GM18507 (cell line): Measurements from ENCODE around the gene SHH.
A peak's percentile ranks its signal among the peaks of the same experiment; 100 is the strongest.

Experiments
- DNase-seq: peaks from one replicate; pipeline ENCODE4 v3.0.0; 2011; ENCODE audit warnings: low read depth; ENCODE audit not compliant: insufficient read length; ENCODE audit errors: extremely low spot score
- FAIRE-seq: peaks from 2 replicates; lab custom pipeline; 2011; peaks lifted over from hg19 to GRCh38; lab: Jason Lieb, UNC

The SHH gene

GRCh38 chr7:155754165-155754564 lies 58.1 kb downstream of the SHH start:
- DNase-seq (no peak), FAIRE-seq (no peak)

- DNase-seq (no peak), FAIRE-seq (no peak)
Measured at GRCh38 chr7:155753446-155753965, 58.8 kb downstream of the SHH start.

- DNase-seq (no peak), FAIRE-seq (peak; percentile 86)
Measured at GRCh38 chr7:155752756-155753445, 59.4 kb downstream of the SHH start.

GRCh38 chr7:155751409-155751808 lies 60.9 kb downstream of the SHH start:
- DNase-seq: no peak
- no peak for FAIRE-seq

GRCh38 chr7:155750255-155751125 lies 61.8 kb downstream of the SHH start:
- DNase-seq: no peak
- no peak for FAIRE-seq
